Loucy (cell line): ENCODE results near the gene HBD.

Source experiments
- H2AFZ ChIP-seq: fragments of 200-600 bp; sonication (generic); 2 replicates; pipeline ENCODE4 v1.6.0; 2016; ENCODE audit warnings: antibody characterized with exemption, mild to moderate bottlenecking, low read length, moderate library complexity
- H3F3A ChIP-seq: fragments of 200-600 bp; 2 replicates; pipeline ENCODE4 v1.6.0; 2016; ENCODE audit warnings: antibody characterized with exemption, low read depth, mild to moderate bottlenecking
- H3K27me3 ChIP-seq: fragments of 200-600 bp; sonication (generic); 2 replicates; pipeline ENCODE4 v1.6.1; 2014; ENCODE audit warnings: low read length, mild to moderate bottlenecking; ENCODE audit not compliant: insufficient read depth, poor library complexity, severe bottlenecking
- H3K36me3 ChIP-seq: fragments of 200-600 bp; sonication (generic); 2 replicates; pipeline ENCODE4 v1.6.1; 2016; ENCODE audit warnings: low read length; ENCODE audit not compliant: insufficient read depth
- H3K4me1 ChIP-seq: fragments of 200-600 bp; sonication (generic); 2 replicates; pipeline ENCODE4 v1.5.1; 2014; ENCODE audit warnings: low read length, mild to moderate bottlenecking; ENCODE audit not compliant: insufficient read depth, poor library complexity, severe bottlenecking
- H3K4me2 ChIP-seq: fragments of 200-600 bp; sonication (generic); 2 replicates; pipeline ENCODE4 v1.6.0; 2014; ENCODE audit warnings: antibody characterized with exemption, low read length, low read depth, mild to moderate bottlenecking; ENCODE audit not compliant: poor library complexity, severe bottlenecking
- H3K4me3 ChIP-seq: fragments of 200-600 bp; sonication (generic); 2 replicates; pipeline ENCODE4 v1.5.1; 2014; ENCODE audit warnings: low read length, mild to moderate bottlenecking, mixed read lengths; ENCODE audit not compliant: poor library complexity, severe bottlenecking
- H3K79me2 ChIP-seq: fragments of 200-600 bp; sonication (generic); 2 replicates; pipeline ENCODE4 v1.6.1; 2014; ENCODE audit warnings: low read length; ENCODE audit not compliant: insufficient read depth
- H3K9ac ChIP-seq: fragments of 200-600 bp; sonication (generic); 2 replicates; pipeline ENCODE4 v1.6.0; 2014; ENCODE audit warnings: mild to moderate bottlenecking, low read depth, low read length, moderate library complexity; ENCODE audit not compliant: poor library complexity, severe bottlenecking
- H3K9me2 ChIP-seq: fragments of 200-600 bp; sonication (generic); replicated peaks from 2 replicates; pipeline ENCODE4 v1.6.1; 2016; ENCODE audit warnings: low read depth, low read length, mixed read lengths
- H3K9me3 ChIP-seq: fragments of 200-600 bp; sonication (generic); 2 replicates; pipeline ENCODE4 v1.6.1; 2014; ENCODE audit warnings: mild to moderate bottlenecking, antibody characterized with exemption, low read length, low read depth; ENCODE audit not compliant: insufficient read depth
- H4K20me1 ChIP-seq: fragments of 200-600 bp; sonication (generic); 2 replicates; pipeline ENCODE4 v1.6.0; 2014; ENCODE audit warnings: antibody characterized with exemption, low read length, mild to moderate bottlenecking; ENCODE audit not compliant: insufficient read depth, poor library complexity, severe bottlenecking
- CTCF ChIP-seq: fragments of 200-600 bp; sonication (generic); conservative IDR thresholded peaks from 2 replicates; pipeline ENCODE4 v1.5.1; 2014; ENCODE audit warnings: mild to moderate bottlenecking, antibody characterized with exemption, low read length
- EZH2phosphoT487 ChIP-seq: fragments of 200-600 bp; IDR thresholded peaks from 2 replicates; pipeline ENCODE4 v1.6.1; 2018; ENCODE audit warnings: antibody characterized with exemption, mild to moderate bottlenecking, moderate library complexity, borderline replicate concordance

The HBD gene

GRCh38 chr11:5240458-5240857 lies 6.2 kb upstream of the HBD start:
- Histone ChIP-seq H3K4me1 (peaks cover 4% of the 10 kb centered on the region), H3K4me2 (no peak overlapping the region), H3K36me3 (no peaks in the 10 kb centered on the region), H3K4me3 (no peak overlapping the region), H3K79me2 (no peaks in the 10 kb centered on the region), H3K9me3 (no peaks in the 10 kb centered on the region), H3K9ac (no peak overlapping the region), H3K27me3 (no peaks in the 10 kb centered on the region), H3F3A (no peaks in the 10 kb centered on the region), H4K20me1 (no peaks in the 10 kb centered on the region), H3K9me2 (no peaks in the 10 kb centered on the region), H2AFZ (no peak overlapping the region)
- TF ChIP-seq CTCF (no peak), EZH2phosphoT487 (no peak)

- no peak overlapping the region for H3K4me2 ChIP-seq
- no peaks in the 10 kb centered on the region for H3K4me1 ChIP-seq
- no peak overlapping the region for H3K9ac ChIP-seq
- H3K36me3 ChIP-seq, result no peaks in the 10 kb centered on the region
- H3K4me3 ChIP-seq, result no peak overlapping the region
- H4K20me1 ChIP-seq, result no peaks in the 10 kb centered on the region
- H3K27me3 ChIP-seq, result no peaks in the 10 kb centered on the region
- no peaks in the 10 kb centered on the region for H3F3A ChIP-seq
- H3K9me3 ChIP-seq, result no peaks in the 10 kb centered on the region
- H2AFZ ChIP-seq, result no peak overlapping the region
- TF ChIP-seq CTCF (no peak), EZH2phosphoT487 (no peak)
- no peaks in the 10 kb centered on the region for H3K9me2 ChIP-seq
- H3K79me2 ChIP-seq, result no peaks in the 10 kb centered on the region
Measured at GRCh38 chr11:5240056-5240455, 5.8 kb upstream of the HBD start.

- Histone ChIP-seq H3K79me2 (no peaks in the 10 kb centered on the region), H3K27me3 (no peaks in the 10 kb centered on the region), H3K9me3 (no peaks in the 10 kb centered on the region), H2AFZ (no peak overlapping the region), H3K4me1 (no peaks in the 10 kb centered on the region), H3K9ac (no peak overlapping the region), H3K4me2 (no peak overlapping the region), H3K4me3 (no peak overlapping the region), H3K9me2 (no peaks in the 10 kb centered on the region), H3K36me3 (no peaks in the 10 kb centered on the region), H4K20me1 (no peaks in the 10 kb centered on the region), H3F3A (no peaks in the 10 kb centered on the region)
- TF ChIP-seq CTCF, result no peak
- TF ChIP-seq EZH2phosphoT487, result no peak
Measured at GRCh38 chr11:5239046-5239445, 4.8 kb upstream of the HBD start.
